OCI-LY7 (cell line): Measurements from ENCODE around the gene KSR1. TPM values are rescaled to one million over a fixed set of nuclear protein-coding genes. Genes with fewer than 3 reads are reported as not detected.

Experiments used
- BruUV-seq: library from RNA; stranded (reverse); fragments of 400-500 nt; replicated peaks from 2 replicates; lab custom pipeline; 2021; lab: Mats Ljungman, UMichigan
- CTCF ChIA-PET: fragments of 300-600 bp; sonication (Branson Sonifier 250); formaldehyde crosslinking; loops from one replicate; lab custom pipeline; 2022; ENCODE audit warnings: antibody characterized with exemption; ENCODE audit not compliant: unreplicated experiment; lab: Charles Lee
- POLR2A ChIA-PET: fragments of 300-600 bp; sonication (Branson Sonifier 250); formaldehyde crosslinking; loops from one replicate; lab custom pipeline; 2022; ENCODE audit warnings: antibody characterized with exemption; lab: Charles Lee
- DNase-seq: peaks from one replicate; pipeline ENCODE4 v3.0.0-alpha.2; 2015; ENCODE audit warnings: low spot score
- H2AFZ ChIP-seq: fragments of 200-600 bp; sonication (generic), shearing (Covaris generic); 2 replicates; pipeline ENCODE4 v1.6.1; 2014; ENCODE audit warnings: mild to moderate bottlenecking, antibody characterized with exemption, low read length, moderate library complexity
- H3K27ac ChIP-seq: fragments of 200-600 bp; sonication (generic); 2 replicates; pipeline ENCODE4 v1.5.1; 2014; ENCODE audit warnings: mixed run types, low read depth, mild to moderate bottlenecking, moderate library complexity, low read length, inconsistent platforms; ENCODE audit not compliant: poor library complexity, severe bottlenecking
- H3K36me3 ChIP-seq: fragments of 200-600 bp; sonication (generic); 2 replicates; pipeline ENCODE4 v1.6.1; 2014; ENCODE audit warnings: mild to moderate bottlenecking, antibody characterized with exemption, low read length, moderate library complexity, mixed read lengths; ENCODE audit not compliant: insufficient read depth
- H3K4me1 ChIP-seq: fragments of 200-600 bp; sonication (generic); 2 replicates; pipeline ENCODE4 v1.5.1; 2014; ENCODE audit warnings: mild to moderate bottlenecking, low read length; ENCODE audit not compliant: insufficient read depth, poor library complexity, severe bottlenecking
- H3K4me2 ChIP-seq: fragments of 200-600 bp; sonication (generic); 2 replicates; pipeline ENCODE4 v1.6.1; 2014; ENCODE audit warnings: mild to moderate bottlenecking, low read length
- H3K4me3 ChIP-seq: fragments of 200-600 bp; sonication (generic); 2 replicates; pipeline ENCODE4 v1.5.1; 2014; ENCODE audit warnings: mild to moderate bottlenecking, low read depth, low read length; ENCODE audit not compliant: poor library complexity, severe bottlenecking
- H3K79me2 ChIP-seq: fragments of 200-600 bp; sonication (generic); 2 replicates; pipeline ENCODE4 v1.6.1; 2016; ENCODE audit warnings: low read depth, mild to moderate bottlenecking, low read length, moderate library complexity, mixed read lengths; ENCODE audit not compliant: insufficient read depth
- H3K9me2 ChIP-seq: fragments of 200-600 bp; sonication (generic); 2 replicates; pipeline ENCODE4 v1.6.1; 2016; ENCODE audit warnings: mild to moderate bottlenecking, low read length, mixed read lengths; ENCODE audit not compliant: insufficient read depth
- H3K9me3 ChIP-seq: fragments of 200-600 bp; sonication (generic); 2 replicates; pipeline ENCODE4 v1.6.1; 2014; ENCODE audit warnings: mild to moderate bottlenecking, mixed run types, low read length, mixed read lengths
- H4K20me1 ChIP-seq: fragments of 200-600 bp; sonication (generic); 2 replicates; pipeline ENCODE4 v1.6.1; 2014; ENCODE audit warnings: mild to moderate bottlenecking, antibody characterized with exemption, low read length, moderate library complexity, mixed read lengths; ENCODE audit not compliant: insufficient read depth
- EZH2phosphoT487 ChIP-seq: fragments of 200-600 bp; sonication (generic); IDR thresholded peaks from 2 replicates; pipeline ENCODE4 v1.6.1; 2018; ENCODE audit warnings: low read depth, borderline replicate concordance, mild to moderate bottlenecking, mixed run types, antibody characterized with exemption, low read length, moderate library complexity, mixed read lengths
- intact Hi-C: fragments of 100-400 bp; cut with micrococcal nuclease; formaldehyde crosslinking; loops from one replicate; pipeline ENCODE4 v1.10.0; 2022; ENCODE audit not compliant: unreplicated experiment
- total RNA-seq, 2 experiments: library from RNA; depleted of rRNA in 1 of 2; stranded (reverse); fragments of >200 nt in 1 of 2; shearing (Covaris generic) in 1 of 2; gene quantifications; 2 replicates each; pipeline ENCODE4 v1.2.3, GENCODE V29; 2014 to 2022
- TF ChIP-seq, protein P1 (sequence below): fragments of 200-600 bp; sonication (generic); conservative IDR thresholded peaks from 2 replicates; pipeline ENCODE4 v1.5.1; 2014; ENCODE audit warnings: mild to moderate bottlenecking, antibody characterized with exemption, low read length, moderate library complexity, mixed read lengths

Gene KSR1
- total RNA-seq, 2 experiments from 2014 or later: 2.2 to 4.1 TPM

- BruUV-seq: no TSS peak
Measured at GRCh38 chr17:27502526-27503324, 46.5 kb downstream of the KSR1 start.

DNA sequence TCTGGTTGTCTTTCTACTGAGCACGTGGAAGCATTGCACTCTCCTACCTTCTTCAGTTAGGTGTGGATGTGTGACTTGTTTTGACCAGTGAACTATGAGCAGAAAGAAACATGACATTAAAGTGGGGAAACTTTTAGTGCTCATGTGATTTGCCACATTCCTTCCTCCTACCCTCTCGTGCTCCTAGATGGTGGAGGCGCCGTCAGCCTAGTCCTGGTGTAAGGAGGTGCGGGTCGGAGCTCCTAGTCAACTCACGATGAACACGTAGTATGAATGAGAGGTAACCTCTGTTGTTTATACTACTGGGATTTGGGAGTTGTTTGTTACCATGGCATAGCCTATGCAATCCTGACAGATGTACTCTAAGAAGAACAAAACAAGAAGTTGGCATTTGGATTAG, 47.4 kb downstream of the KSR1 start:
- no peak overlapping the region for H3K4me3 ChIP-seq
- no peak for TF ChIP-seq EZH2phosphoT487
- TF ChIP-seq, protein P1, sequence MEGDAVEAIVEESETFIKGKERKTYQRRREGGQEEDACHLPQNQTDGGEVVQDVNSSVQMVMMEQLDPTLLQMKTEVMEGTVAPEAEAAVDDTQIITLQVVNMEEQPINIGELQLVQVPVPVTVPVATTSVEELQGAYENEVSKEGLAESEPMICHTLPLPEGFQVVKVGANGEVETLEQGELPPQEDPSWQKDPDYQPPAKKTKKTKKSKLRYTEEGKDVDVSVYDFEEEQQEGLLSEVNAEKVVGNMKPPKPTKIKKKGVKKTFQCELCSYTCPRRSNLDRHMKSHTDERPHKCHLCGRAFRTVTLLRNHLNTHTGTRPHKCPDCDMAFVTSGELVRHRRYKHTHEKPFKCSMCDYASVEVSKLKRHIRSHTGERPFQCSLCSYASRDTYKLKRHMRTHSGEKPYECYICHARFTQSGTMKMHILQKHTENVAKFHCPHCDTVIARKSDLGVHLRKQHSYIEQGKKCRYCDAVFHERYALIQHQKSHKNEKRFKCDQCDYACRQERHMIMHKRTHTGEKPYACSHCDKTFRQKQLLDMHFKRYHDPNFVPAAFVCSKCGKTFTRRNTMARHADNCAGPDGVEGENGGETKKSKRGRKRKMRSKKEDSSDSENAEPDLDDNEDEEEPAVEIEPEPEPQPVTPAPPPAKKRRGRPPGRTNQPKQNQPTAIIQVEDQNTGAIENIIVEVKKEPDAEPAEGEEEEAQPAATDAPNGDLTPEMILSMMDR: no peak
- H3K79me2 ChIP-seq: no peaks in the 10 kb centered on the region
- H3K9me3 ChIP-seq: peaks cover 11% of the 10 kb centered on the region; the same call in 1 of the 2 replicates
- CTCF ChIA-PET: no interaction called here
- no peaks in the 10 kb centered on the region for H3K36me3 ChIP-seq
- no peak overlapping the region for H3K27ac ChIP-seq
- DNase-seq: no peak
- H3K4me1 ChIP-seq: peaks cover 21% of the 10 kb centered on the region
- POLR2A ChIA-PET: no interaction called here
- H4K20me1 ChIP-seq: no peaks in the 10 kb centered on the region
- no peak overlapping the region for H2AFZ ChIP-seq
- no peak overlapping the region for H3K4me2 ChIP-seq
- BruUV-seq: no TSS peak
- no peaks in the 10 kb centered on the region for H3K9me2 ChIP-seq
- intact Hi-C loops: no loop called here

More at GRCh38 chr17:27502526-27503324, 46.5 kb downstream of the KSR1 start:
- DNase-seq: no peak
- Histone ChIP-seq H3K79me2 (no peaks in the 10 kb centered on the region), H3K4me1 (peaks cover 20% of the 10 kb centered on the region), H3K4me2 (no peak overlapping the region), H3K27ac (no peak overlapping the region), H3K9me2 (no peaks in the 10 kb centered on the region), H4K20me1 (no peaks in the 10 kb centered on the region), H3K4me3 (no peak overlapping the region), H3K9me3 (peaks cover 11% of the 10 kb centered on the region; the same call in 1 of the 2 replicates), H3K36me3 (no peaks in the 10 kb centered on the region), H2AFZ (no peak overlapping the region)
- ChIA-PET POLR2A (no interaction called here), CTCF (no interaction called here)
- intact Hi-C loops: no loop called here
- TF ChIP-seq, protein P1: no peak
- TF ChIP-seq EZH2phosphoT487: no peak
